Measurements from ENCODE around the gene RGSL1. TPM values are rescaled to one million over a fixed set of nuclear protein-coding genes. Genes with fewer than 3 reads are reported as not detected.

Gene RGSL1
- total RNA-seq, result not detected

GRCh38 chr1:182450087-182450486 is at the start of gene RGSL1:
RGSL1 (plus strand) TSS chr1:182450146; CDS start chr1:182450166, 20 bp downstream.

DNA sequence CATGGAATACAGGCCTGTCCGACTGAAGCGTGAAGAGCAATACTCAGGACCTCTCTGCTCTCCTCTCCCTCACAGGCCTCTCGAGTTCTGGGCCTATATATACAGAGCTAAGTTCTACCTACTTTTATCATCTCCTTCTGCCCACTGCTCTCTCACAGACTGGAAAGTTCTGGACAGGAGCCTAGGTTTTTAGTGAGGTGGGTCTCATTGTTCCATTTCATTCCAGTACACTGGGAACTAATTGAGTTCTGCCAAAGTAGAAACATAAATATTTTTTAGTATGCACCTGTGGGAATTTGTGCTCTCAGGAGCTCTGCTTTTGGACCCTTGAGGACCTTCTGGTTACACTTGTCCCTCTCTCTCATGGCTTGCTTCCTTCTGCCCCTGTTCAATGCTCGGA is 49.4 kb upstream of the RGSL1 start, which contains the start of gene TEDDM1:
Gene TEDDM1 (minus strand): TSS at position 101 of the 400 bp plus-strand sequence. CDS start 182 bp downstream, outside the sequence.

GRCh38 chr1:182588500-182589396 is 138.8 kb downstream of the RGSL1 start, which contains the start of gene RNASEL:
RNASEL (minus strand) TSS chr1:182589256; CDS start chr1:182586806, 2,450 bp downstream.

GRCh38 chr1:182604175-182605164 is 154.5 kb downstream of the RGSL1 start, which contains the start of gene RGS16:
RGS16 (minus strand) TSS chr1:182604389; CDS start chr1:182604259, 130 bp downstream.

Small RNA genes lying within 50 kb of the gene (small RNA-seq; reads per million reads assigned to genes)
- gene RF00017, result not detected

Other genes with a start within 250 kb of the RGSL1 start
- gene GLUL, start 58.4 kb upstream of the RGSL1 start, total RNA-seq, result 534 TPM
- gene TEDDM1, start 49.5 kb upstream of the RGSL1 start, total RNA-seq, result not detected
- gene RNASEL, start 139.1 kb downstream of the RGSL1 start, total RNA-seq, result 6.0 TPM
- 13.6 TPM for gene RGS16, start 154.2 kb downstream of the RGSL1 start, total RNA-seq
- gene RGS8, start 234.4 kb downstream of the RGSL1 start, total RNA-seq, result 135 TPM